Activated CD4-positive, alpha-beta memory T cell treated with anti-CD3 and anti-CD28 coated beads, Interleukin-2, amount 10 ng/mL, durations not matched to agents 7 days and 5 days (primary cell): ENCODE measurements around the gene DUSP18. TPM values are rescaled to one million over a fixed set of nuclear protein-coding genes. Genes with fewer than 3 reads are reported as not detected.

Source experiments
- total RNA-seq, 2 experiments: library from RNA; stranded (reverse); gene quantifications; one replicate each; pipeline ENCODE4 v1.2.3, GENCODE V29; 2021

DUSP18 gene
- total RNA-seq, 2 experiments from 2014 or later = 14.3 to 18.5 TPM

Other genes with a start within 250 kb of the DUSP18 start
- gene MTFP1, start 242.1 kb downstream of the DUSP18 start, total RNA-seq = 10 to 100 TPM; 49.5 to 52.1 TPM
- under 1 TPM in 1 of 2 experiments, not detected in 1; 0.25 TPM for gene SEC14L3, start 195.9 kb downstream of the DUSP18 start, total RNA-seq
- not detected for gene SEC14L4, start 162.2 kb downstream of the DUSP18 start, total RNA-seq
- gene SEC14L6, start 121.1 kb downstream of the DUSP18 start, total RNA-seq = not detected
- gene GAL3ST1, start 93.2 kb downstream of the DUSP18 start, total RNA-seq = not detected
- gene PES1, start 76.0 kb downstream of the DUSP18 start, total RNA-seq = 10 to 100 TPM; 48.3 to 54.9 TPM
- 1 to 10 TPM; 1.7 to 1.9 TPM for gene TCN2, start 60.7 kb downstream of the DUSP18 start, total RNA-seq
- 1 to 10 TPM; 5.3 to 5.8 TPM for gene SLC35E4, start 32.1 kb downstream of the DUSP18 start, total RNA-seq
- 1 to 10 TPM; 4.8 to 5.0 TPM for gene OSBP2, start 27.0 kb upstream of the DUSP18 start, total RNA-seq